D341Med (cell line): Measurements from ENCODE around the gene LAMTOR3.
A peak's percentile ranks its signal among the peaks of the same experiment; 100 is the strongest.

Experiments
- DNase-seq: peaks from one replicate; pipeline ENCODE4 v3.0.0; 2012; ENCODE audit warnings: low spot score

Gene LAMTOR3

GRCh38 chr4:99894161-99894997 lies at the start of gene LAMTOR3:
Gene LAMTOR3 (minus strand): TSS chr4:99894427. CDS start chr4:99893963, 464 bp downstream.
- peak; percentile 98 for DNase-seq

GRCh38 chr4:99938243-99938753 lies 44.1 kb upstream of the LAMTOR3 start:
- DNase-seq: no peak

GRCh38 chr4:99934891-99935290 lies 40.7 kb upstream of the LAMTOR3 start:
- DNase-seq: no peak

- no peak for DNase-seq
Measured at GRCh38 chr4:99927566-99927965, 33.3 kb upstream of the LAMTOR3 start.

- DNase-seq: no peak
Measured at GRCh38 chr4:99921174-99921573, 26.9 kb upstream of the LAMTOR3 start.

GRCh38 chr4:99918656-99919055 lies 24.4 kb upstream of the LAMTOR3 start:
- DNase-seq: no peak

GRCh38 chr4:99917575-99917974 lies 23.3 kb upstream of the LAMTOR3 start:
- DNase-seq: no peak

- no peak for DNase-seq
Measured at GRCh38 chr4:99915449-99915848, 21.2 kb upstream of the LAMTOR3 start.

GRCh38 chr4:99894998-99895397 lies 771 bp upstream of the LAMTOR3 start:
- DNase-seq: no peak

- DNase-seq: no peak
Measured at GRCh38 chr4:99893839-99894160, 427 bp downstream of the LAMTOR3 start.

- DNase-seq: no peak
Measured at GRCh38 chr4:99893029-99893428, 1.2 kb downstream of the LAMTOR3 start.

GRCh38 chr4:99891351-99891750 lies 2.9 kb downstream of the LAMTOR3 start:
- DNase-seq: no peak

- DNase-seq: no peak
Measured at GRCh38 chr4:99887837-99888236, 6.4 kb downstream of the LAMTOR3 start.

GRCh38 chr4:99886146-99886545 lies 8.1 kb downstream of the LAMTOR3 start:
- DNase-seq: peak; percentile 50

- no peak for DNase-seq
Measured at GRCh38 chr4:99885687-99886086, 8.5 kb downstream of the LAMTOR3 start.

- DNase-seq: peak; percentile 29
Measured at GRCh38 chr4:99885063-99885664, 9.1 kb downstream of the LAMTOR3 start.

GRCh38 chr4:99879458-99879857 lies 14.8 kb downstream of the LAMTOR3 start:
- no peak for DNase-seq

- DNase-seq: no peak
Measured at GRCh38 chr4:99878604-99879003, 15.6 kb downstream of the LAMTOR3 start.

GRCh38 chr4:99876946-99877345 lies 17.3 kb downstream of the LAMTOR3 start:
- DNase-seq: no peak

- DNase-seq: no peak
Measured at GRCh38 chr4:99875071-99875470, 19.2 kb downstream of the LAMTOR3 start.

GRCh38 chr4:99872570-99872969 lies 21.7 kb downstream of the LAMTOR3 start:
- DNase-seq: no peak

GRCh38 chr4:99868126-99868596 lies 26.1 kb downstream of the LAMTOR3 start:
- no peak for DNase-seq

GRCh38 chr4:99863804-99864203 lies 30.4 kb downstream of the LAMTOR3 start:
- DNase-seq: no peak
